Keratinocyte (primary cell): Measurements from ENCODE around the gene ENTR1. TPM values are rescaled to one million over a fixed set of nuclear protein-coding genes. Genes with fewer than 3 reads are reported as not detected.

ENCODE experiments used
- DNase-seq: peaks from one replicate; pipeline ENCODE4 v3.0.0-alpha.2; 2011; ENCODE audit warnings: low read depth, missing footprints, low spot score
- FAIRE-seq: peaks from 2 replicates; lab custom pipeline; 2011; peaks lifted over from hg19 to GRCh38; lab: Jason Lieb, UNC
- H2AFZ ChIP-seq: 2 replicates; pipeline ENCODE4 v1.6.0; 2012; ENCODE audit warnings: low read length, control low read depth, inconsistent platforms; ENCODE audit not compliant: control insufficient read depth
- H3K27ac ChIP-seq: 2 replicates; pipeline ENCODE4 v1.5.1; 2011; ENCODE audit warnings: low read length; ENCODE audit not compliant: control insufficient read depth, insufficient read depth
- H3K27me3 ChIP-seq: 3 replicates; pipeline ENCODE4 v1.6.0; 2011; ENCODE audit warnings: low read length; ENCODE audit not compliant: control insufficient read depth, insufficient read depth; ENCODE audit errors: extremely low read depth
- H3K36me3 ChIP-seq, 2 experiments: 2 replicates in 1 of 2; 3 replicates in 1 of 2; pipeline ENCODE4 v1.5.1; 2011; ENCODE audit warnings: low read length in 2 of 2, mild to moderate bottlenecking in 1 of 2; ENCODE audit not compliant: control insufficient read depth in 2 of 2, insufficient read depth in 2 of 2; ENCODE audit errors: extremely low read depth in 1 of 2
- H3K4me1 ChIP-seq: 3 replicates; pipeline ENCODE4 v1.5.1; 2011; ENCODE audit warnings: low read length; ENCODE audit not compliant: control insufficient read depth, insufficient read depth; ENCODE audit errors: extremely low read depth
- H3K4me2 ChIP-seq: 3 replicates; pipeline ENCODE4 v1.6.0; 2011; ENCODE audit warnings: low read depth, low read length; ENCODE audit not compliant: control insufficient read depth, insufficient read depth; ENCODE audit errors: extremely low read depth
- H3K4me3 ChIP-seq, 3 experiments: fragments of 200-600 bp in 1 of 3; sonication (generic) in 1 of 3; 2 replicates in 2 of 3; 3 replicates in 1 of 3; pipeline ENCODE4 v1.5.1; 2011 to 2016; ENCODE audit warnings: low read length in 3 of 3, mild to moderate bottlenecking in 3 of 3, control low read depth in 2 of 3, inconsistent platforms in 1 of 3, low read depth in 1 of 3, mixed read lengths in 1 of 3, mixed run types in 1 of 3, moderate library complexity in 1 of 3; ENCODE audit not compliant: control insufficient read depth in 2 of 3, insufficient read depth in 2 of 3; ENCODE audit errors: extremely low read depth in 1 of 3
- H3K79me2 ChIP-seq: 2 replicates; pipeline ENCODE4 v1.6.0; 2012; ENCODE audit warnings: low read length; ENCODE audit not compliant: control insufficient read depth, insufficient read depth
- H3K9ac ChIP-seq: 3 replicates; pipeline ENCODE4 v1.6.0; 2011; ENCODE audit warnings: low read length; ENCODE audit not compliant: control insufficient read depth, insufficient read depth; ENCODE audit errors: extremely low read depth
- H3K9me1 ChIP-seq: 3 replicates; pipeline ENCODE4 v1.6.0; 2011; ENCODE audit warnings: low read length; ENCODE audit not compliant: control insufficient read depth, insufficient read depth; ENCODE audit errors: extremely low read depth
- H3K9me3 ChIP-seq: 2 replicates; pipeline ENCODE4 v1.5.1; 2012; ENCODE audit warnings: low read depth, low read length; ENCODE audit not compliant: control insufficient read depth
- H4K20me1 ChIP-seq: 3 replicates; pipeline ENCODE4 v1.6.0; 2011; ENCODE audit warnings: low read length; ENCODE audit not compliant: control insufficient read depth, insufficient read depth; ENCODE audit errors: extremely low read depth
- EZH2 ChIP-seq: IDR thresholded peaks from one replicate; pipeline ENCODE4 v1.6.1; 2012; ENCODE audit warnings: inconsistent platforms, mild to moderate bottlenecking, low read length, moderate library complexity
- dilution Hi-C: fragments of 300-500 bp; cut with MboI; formaldehyde crosslinking; loops from one replicate; pipeline ENCODE4 v1.7.0; 2020; ENCODE audit warnings: low sequenced_read_pairs; ENCODE audit not compliant: extremely low pct_ligation_motif_present
- polyA plus RNA-seq, 5 experiments: library from polyadenylated mRNA; depleted of rRNA in 3 of 5; stranded (reverse) in 3 of 5; stranded (forward) in 1 of 5; unstranded in 1 of 5; fragments of >200 nt; gene quantifications; 1 replicate in 1 of 5; 2 replicates in 3 of 5; 3 replicates in 1 of 5; pipeline versions ENCODE4 v1.2.1 to v1.2.3, GENCODE V29; 2011 to 2012; ENCODE audit warnings: missing spikeins in 2 of 5, low read depth in 1 of 5, low replicate concordance in 1 of 5
- TF ChIP-seq, protein P1 (sequence below), 3 experiments: IDR thresholded peaks in 1 of 3; conservative IDR thresholded peaks in 1 of 3; optimal IDR thresholded peaks in 1 of 3; 2 replicates in 2 of 3; 3 replicates in 1 of 3; pipeline versions ENCODE3 to v1.5.1; 2011; ENCODE audit warnings: low read length in 3 of 3, mild to moderate bottlenecking in 3 of 3, moderate library complexity in 2 of 3, control low read depth in 1 of 3, inconsistent platforms in 1 of 3; ENCODE audit not compliant: insufficient read depth in 2 of 3; ENCODE audit errors: extremely low read depth in 1 of 3

Gene ENTR1
- polyA plus RNA-seq, 1 donor (not counting 4 experiments of a cell fraction or from before 2014, with no cell fraction given), result 46.5 TPM

DNA sequence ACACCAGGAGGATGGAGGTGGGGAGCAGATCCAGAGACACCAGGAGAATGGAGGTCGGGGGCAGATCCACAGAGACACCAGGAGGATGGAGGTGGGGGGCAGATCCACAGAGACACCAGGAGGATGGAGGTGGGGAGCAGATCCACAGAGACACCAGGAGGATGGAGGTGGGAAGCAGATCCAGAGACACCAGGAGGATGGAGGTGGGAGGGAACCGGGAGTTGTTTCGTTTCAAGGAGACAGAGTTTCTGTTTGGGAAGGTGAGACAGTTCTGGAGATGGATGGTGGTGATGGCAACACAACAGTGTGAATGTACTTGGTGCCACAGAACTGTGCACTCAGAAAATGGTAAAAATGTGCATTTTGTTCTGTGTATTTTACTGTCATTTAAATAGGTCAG is 38.2 kb upstream of the ENTR1 start:
- Histone ChIP-seq H3K9ac (no peak overlapping the region), H3K9me3 (no peaks in the 10 kb centered on the region), H3K36me3 (peaks cover 54 to 60% of the 10 kb centered on the region in 2 experiments), H3K4me1 (no peaks in the 10 kb centered on the region), H3K4me2 (no peak overlapping the region), H3K4me3 (no peak overlapping the region), H3K79me2 (peaks cover 2% of the 10 kb centered on the region), H3K9me1 (no peaks in the 10 kb centered on the region), H4K20me1 (no peaks in the 10 kb centered on the region), H3K27me3 (no peaks in the 10 kb centered on the region), H3K27ac (no peak overlapping the region), H2AFZ (no peak overlapping the region)
- no peak for FAIRE-seq
- no peak for DNase-seq
- TF ChIP-seq EZH2, result no peak
- TF ChIP-seq, protein P1, sequence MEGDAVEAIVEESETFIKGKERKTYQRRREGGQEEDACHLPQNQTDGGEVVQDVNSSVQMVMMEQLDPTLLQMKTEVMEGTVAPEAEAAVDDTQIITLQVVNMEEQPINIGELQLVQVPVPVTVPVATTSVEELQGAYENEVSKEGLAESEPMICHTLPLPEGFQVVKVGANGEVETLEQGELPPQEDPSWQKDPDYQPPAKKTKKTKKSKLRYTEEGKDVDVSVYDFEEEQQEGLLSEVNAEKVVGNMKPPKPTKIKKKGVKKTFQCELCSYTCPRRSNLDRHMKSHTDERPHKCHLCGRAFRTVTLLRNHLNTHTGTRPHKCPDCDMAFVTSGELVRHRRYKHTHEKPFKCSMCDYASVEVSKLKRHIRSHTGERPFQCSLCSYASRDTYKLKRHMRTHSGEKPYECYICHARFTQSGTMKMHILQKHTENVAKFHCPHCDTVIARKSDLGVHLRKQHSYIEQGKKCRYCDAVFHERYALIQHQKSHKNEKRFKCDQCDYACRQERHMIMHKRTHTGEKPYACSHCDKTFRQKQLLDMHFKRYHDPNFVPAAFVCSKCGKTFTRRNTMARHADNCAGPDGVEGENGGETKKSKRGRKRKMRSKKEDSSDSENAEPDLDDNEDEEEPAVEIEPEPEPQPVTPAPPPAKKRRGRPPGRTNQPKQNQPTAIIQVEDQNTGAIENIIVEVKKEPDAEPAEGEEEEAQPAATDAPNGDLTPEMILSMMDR (optimal IDR thresholded peaks at IDR 0.05 in 1 of 3, IDR thresholded peaks at IDR 0.05 in 1 of 3, conservative IDR thresholded peaks at IDR 0.05 in 1 of 3; ENCODE audit: extremely low read depth in 1 of 3, insufficient read depth in 2 of 3, low read length in 3 of 3), result no peak
- dilution Hi-C loops, result no loop called here

DNA sequence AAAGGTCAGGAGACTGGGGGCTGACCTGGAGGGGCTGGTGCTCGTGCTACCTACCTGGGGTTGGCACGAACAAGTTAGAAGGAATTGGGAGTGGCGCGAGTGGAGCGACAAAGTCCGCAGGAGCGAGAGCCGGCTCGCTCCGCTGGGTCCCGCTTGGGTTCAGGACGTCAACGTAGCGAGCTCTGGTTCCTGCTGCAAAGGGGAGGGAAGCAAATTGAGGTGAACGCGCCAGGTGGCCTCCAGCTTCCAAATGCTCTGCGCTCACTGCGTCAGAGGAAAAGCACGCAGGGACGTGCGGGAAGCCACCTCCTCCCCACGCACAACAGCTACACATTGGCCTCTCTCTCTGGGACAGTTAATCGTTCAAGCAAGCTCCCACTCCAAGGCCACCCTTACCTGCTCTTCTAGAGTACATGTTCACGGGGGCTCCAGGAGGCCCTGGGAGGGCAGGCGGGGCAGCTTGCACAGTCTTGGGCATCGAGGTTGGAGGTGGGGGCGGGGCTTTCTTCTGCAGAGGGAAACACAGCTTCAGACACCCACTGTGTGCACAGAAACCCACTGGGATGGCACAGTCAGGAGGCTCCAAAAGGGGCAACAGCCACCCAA is 36.9 kb upstream of the ENTR1 start:
- no peak overlapping the region for H3K9ac ChIP-seq
- no peaks in the 10 kb centered on the region for H3K9me1 ChIP-seq
- FAIRE-seq (no peak), DNase-seq (no peak)
- dilution Hi-C loops, result no loop called here
- no peak overlapping the region for H2AFZ ChIP-seq
- H3K27ac ChIP-seq, result no peak overlapping the region
- TF ChIP-seq, protein P1 (optimal IDR thresholded peaks at IDR 0.05 in 1 of 3, IDR thresholded peaks at IDR 0.05 in 1 of 3, conservative IDR thresholded peaks at IDR 0.05 in 1 of 3; ENCODE audit: extremely low read depth in 1 of 3, insufficient read depth in 2 of 3, low read length in 3 of 3), result no peak
- no peak for TF ChIP-seq EZH2
- peaks cover 2% of the 10 kb centered on the region for H3K79me2 ChIP-seq
- H4K20me1 ChIP-seq, result no peaks in the 10 kb centered on the region
- H3K27me3 ChIP-seq, result no peaks in the 10 kb centered on the region
- no peaks in the 10 kb centered on the region for H3K4me1 ChIP-seq
- H3K36me3 ChIP-seq, result peaks cover 63 to 66% of the 10 kb centered on the region in 2 experiments
- H3K4me2 ChIP-seq, result no peak overlapping the region
- no peaks in the 10 kb centered on the region for H3K9me3 ChIP-seq
- H3K4me3 ChIP-seq, result no peak overlapping the region
